DMS 273 treated with DMSO at 0.1 percent for 48 hours (cell line): Measurements from ENCODE around the gene TMEM63C.

Experiments used
- DNase-seq: peaks from one replicate; lab custom pipeline; 2025; lab: John Stamatoyannopoulos, UW

Gene TMEM63C

GRCh38 chr14:77221241-77221871 lies 39.8 kb downstream of the TMEM63C start:
- DNase-seq: no peak

- DNase-seq: no peak
Observed at GRCh38 chr14:77222546-77223225, 41.1 kb downstream of the TMEM63C start.

GRCh38 chr14:77224212-77224611 lies 42.6 kb downstream of the TMEM63C start:
- DNase-seq: no peak

- no peak for DNase-seq
Observed at GRCh38 chr14:77225254-77225653, 43.7 kb downstream of the TMEM63C start.

GRCh38 chr14:77225892-77226557 lies 44.4 kb downstream of the TMEM63C start:
- DNase-seq: no peak

- no peak for DNase-seq
Observed at GRCh38 chr14:77228056-77228455, 46.5 kb downstream of the TMEM63C start.

- DNase-seq: no peak
Observed at GRCh38 chr14:77230914-77231313, 49.3 kb downstream of the TMEM63C start.

GRCh38 chr14:77231721-77232120 lies 50.1 kb downstream of the TMEM63C start:
- no peak for DNase-seq

GRCh38 chr14:77236814-77237213 lies 55.2 kb downstream of the TMEM63C start:
- DNase-seq: no peak

GRCh38 chr14:77238356-77238755 lies 56.8 kb downstream of the TMEM63C start:
- no peak for DNase-seq

GRCh38 chr14:77238996-77239395 lies 57.4 kb downstream of the TMEM63C start:
- no peak for DNase-seq

- DNase-seq: no peak
Observed at GRCh38 chr14:77239412-77239811, 57.8 kb downstream of the TMEM63C start.

GRCh38 chr14:77240336-77240915 lies 58.8 kb downstream of the TMEM63C start:
- DNase-seq: peak; percentile 37

GRCh38 chr14:77241955-77242354 lies 60.4 kb downstream of the TMEM63C start:
- DNase-seq: no peak

- DNase-seq: no peak
Observed at GRCh38 chr14:77242752-77243151, 61.2 kb downstream of the TMEM63C start.

GRCh38 chr14:77243853-77244252 lies 62.3 kb downstream of the TMEM63C start:
- no peak for DNase-seq

GRCh38 chr14:77245820-77246219 lies 64.2 kb downstream of the TMEM63C start:
- DNase-seq: no peak

GRCh38 chr14:77246784-77247183 lies 65.2 kb downstream of the TMEM63C start:
- no peak for DNase-seq

- DNase-seq: no peak
Observed at GRCh38 chr14:77248666-77249065, 67.1 kb downstream of the TMEM63C start.

GRCh38 chr14:77249286-77249685 lies 67.7 kb downstream of the TMEM63C start:
- no peak for DNase-seq

GRCh38 chr14:77250927-77251326 lies 69.3 kb downstream of the TMEM63C start:
- DNase-seq: no peak

GRCh38 chr14:77251870-77252269 lies 70.3 kb downstream of the TMEM63C start:
- no peak for DNase-seq
